Body of pancreas (tissue), 4 donors: ENCODE measurements around the gene ERCC6.

Experiments
- POLR2A ChIP-seq, 3 donors: fragments of 450-650 bp; IDR thresholded peaks; one replicate each; pipeline ENCODE4 v1.6.1; 2016; ENCODE audit warnings: antibody characterized with exemption in 3 of 3, mild to moderate bottlenecking in 2 of 3
- TF ChIP-seq, protein P1 (sequence below), 7 experiments: fragments of 450-650 bp in 4 of 7; fragments of 200-600 bp in 3 of 7; sonication (generic) in 3 of 7; IDR thresholded peaks; one replicate each; pipeline ENCODE4 v1.5.1; 2016 to 2019; ENCODE audit warnings: antibody characterized with exemption in 7 of 7

DNA sequence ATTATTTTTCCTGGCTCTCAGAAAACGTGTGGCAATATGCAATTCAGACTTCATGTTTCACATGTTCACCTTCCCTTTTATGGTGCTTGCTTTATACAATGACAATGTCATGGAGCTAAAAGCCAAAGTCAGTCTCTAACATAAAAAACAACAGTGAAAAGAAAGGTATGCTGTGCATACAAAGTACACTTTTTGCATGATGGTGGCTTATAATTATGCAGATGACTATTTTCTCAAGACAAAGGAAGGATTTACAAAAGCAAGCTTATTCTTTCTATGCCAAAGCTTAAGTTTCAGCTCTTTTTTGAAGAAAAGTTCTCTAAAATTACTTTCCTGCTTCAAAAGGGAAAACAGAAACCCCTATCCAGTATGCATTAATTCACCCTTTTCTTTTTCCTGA lies 15.6 kb downstream of the ERCC6 start:
- TF ChIP-seq, protein P1, sequence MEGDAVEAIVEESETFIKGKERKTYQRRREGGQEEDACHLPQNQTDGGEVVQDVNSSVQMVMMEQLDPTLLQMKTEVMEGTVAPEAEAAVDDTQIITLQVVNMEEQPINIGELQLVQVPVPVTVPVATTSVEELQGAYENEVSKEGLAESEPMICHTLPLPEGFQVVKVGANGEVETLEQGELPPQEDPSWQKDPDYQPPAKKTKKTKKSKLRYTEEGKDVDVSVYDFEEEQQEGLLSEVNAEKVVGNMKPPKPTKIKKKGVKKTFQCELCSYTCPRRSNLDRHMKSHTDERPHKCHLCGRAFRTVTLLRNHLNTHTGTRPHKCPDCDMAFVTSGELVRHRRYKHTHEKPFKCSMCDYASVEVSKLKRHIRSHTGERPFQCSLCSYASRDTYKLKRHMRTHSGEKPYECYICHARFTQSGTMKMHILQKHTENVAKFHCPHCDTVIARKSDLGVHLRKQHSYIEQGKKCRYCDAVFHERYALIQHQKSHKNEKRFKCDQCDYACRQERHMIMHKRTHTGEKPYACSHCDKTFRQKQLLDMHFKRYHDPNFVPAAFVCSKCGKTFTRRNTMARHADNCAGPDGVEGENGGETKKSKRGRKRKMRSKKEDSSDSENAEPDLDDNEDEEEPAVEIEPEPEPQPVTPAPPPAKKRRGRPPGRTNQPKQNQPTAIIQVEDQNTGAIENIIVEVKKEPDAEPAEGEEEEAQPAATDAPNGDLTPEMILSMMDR (IDR thresholded peaks at IDR 0.05): no peak
- TF ChIP-seq POLR2A (IDR thresholded peaks at IDR 0.05): no peak
